ENCODE results near the gene MRPL34. TPM values are rescaled to one million over a fixed set of nuclear protein-coding genes. Genes with fewer than 3 reads are reported as not detected.
A peak's percentile ranks its signal among the peaks of the same experiment; 100 is the strongest.

Gene MRPL34
- total RNA-seq, 1 donor from 2014 or later = 25.9 TPM

DNA sequence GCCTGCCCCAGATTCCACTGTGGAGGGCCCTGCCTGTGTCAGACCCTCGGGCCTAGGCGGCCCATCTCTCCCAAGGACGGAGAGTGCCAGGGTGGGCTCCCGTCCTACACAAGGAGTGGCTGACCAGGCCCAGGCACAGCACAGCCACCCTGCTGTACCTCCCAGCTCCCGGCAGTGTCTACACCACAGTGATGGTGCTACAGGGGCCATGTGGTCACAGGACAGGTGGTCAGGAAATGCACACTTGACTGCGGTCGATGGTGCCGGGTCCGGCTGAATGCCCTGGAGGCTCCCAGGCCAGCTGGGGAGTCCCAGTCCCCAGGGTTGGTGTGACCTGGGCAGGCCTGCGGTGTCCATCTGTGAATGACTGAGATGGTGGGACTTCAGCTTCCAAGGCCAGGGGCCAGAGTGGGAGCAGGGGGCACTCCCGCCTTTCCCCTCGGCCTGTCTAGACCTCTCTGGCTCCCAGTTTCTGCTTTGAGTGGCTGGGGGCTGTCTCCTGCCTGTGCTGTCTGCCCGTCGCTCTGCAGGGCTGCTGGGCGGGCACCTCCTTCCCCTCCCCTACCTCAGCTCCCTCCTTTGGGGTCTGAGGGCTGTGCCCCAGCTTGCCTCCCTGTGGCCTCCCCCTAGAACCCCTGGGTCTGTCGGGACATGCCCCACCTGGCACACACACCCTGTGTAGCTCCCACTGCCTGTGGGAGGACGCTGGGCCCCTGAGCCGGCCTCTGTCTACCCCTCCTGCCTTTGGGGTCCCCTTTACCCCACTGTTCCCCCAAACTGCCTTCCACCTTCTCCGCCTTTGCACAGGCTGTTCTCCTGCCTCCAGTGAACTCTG is 16.2 kb downstream of the MRPL34 start:
- Histone ChIP-seq H3K79me2 (ENCODE audit: low read depth) (no peaks in the 10 kb centered on the region), H3K9me3 (ENCODE audit: low read depth) (no peaks in the 10 kb centered on the region), H3K4me2 (no peak overlapping the region), H4K20me1 (ENCODE audit: low read depth) (peaks cover 6% of the 10 kb centered on the region), H3K4me1 (peaks cover 9% of the 10 kb centered on the region), H2AFZ (replicated peaks) (no peak overlapping the region), H3K9ac (no peak overlapping the region), H3K27ac (peak overlapping the region; percentile 27), H3K4me3 (no peak overlapping the region), H3F3A (ENCODE audit: low read depth) (peaks cover 18% of the 10 kb centered on the region), H3K27me3 (no peaks in the 10 kb centered on the region), H3K36me3 (no peaks in the 10 kb centered on the region)
- no peak for DNase-seq (ENCODE audit: low spot score)
- Mint-ChIP-seq H3K27ac (peak overlapping the region; percentile 74), H3K4me1 (no peaks in the 10 kb centered on the region), H3K27me3 (ENCODE audit: insufficient read depth, low read depth) (peaks cover 4% of the 10 kb centered on the region), H3K9me3 (no peaks in the 10 kb centered on the region), H3K4me3 (peak overlapping the region; percentile 48), H3K36me3 (peaks cover 3% of the 10 kb centered on the region)
- TF ChIP-seq EZH2phosphoT487 (IDR thresholded peaks at IDR 0.05) = no peak

DNA sequence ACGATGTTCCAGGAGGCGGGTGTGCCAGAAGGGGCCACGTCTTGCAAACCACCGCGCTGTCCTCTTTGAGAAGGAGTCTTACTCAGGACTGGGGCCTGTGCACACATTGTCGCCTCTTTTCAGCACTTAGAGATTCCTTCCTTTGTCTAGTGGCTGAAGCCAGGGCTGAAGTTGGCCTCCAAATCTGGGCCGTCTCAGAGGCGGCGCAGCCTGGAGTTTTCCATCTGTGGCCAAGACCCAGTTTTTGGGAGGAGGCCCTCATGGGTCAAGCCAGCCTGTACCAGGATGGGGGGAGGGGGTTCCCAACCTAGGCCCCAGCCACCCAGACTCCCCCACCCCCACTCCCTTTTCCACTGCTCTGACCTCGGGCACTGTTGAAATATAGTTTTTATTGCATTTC is 17.2 kb downstream of the MRPL34 start:
- H3K36me3 ChIP-seq = no peaks in the 10 kb centered on the region
- no peak overlapping the region for H3K9ac ChIP-seq
- peaks cover 28% of the 10 kb centered on the region for H3F3A ChIP-seq (ENCODE audit: low read depth)
- TF ChIP-seq, protein P1, sequence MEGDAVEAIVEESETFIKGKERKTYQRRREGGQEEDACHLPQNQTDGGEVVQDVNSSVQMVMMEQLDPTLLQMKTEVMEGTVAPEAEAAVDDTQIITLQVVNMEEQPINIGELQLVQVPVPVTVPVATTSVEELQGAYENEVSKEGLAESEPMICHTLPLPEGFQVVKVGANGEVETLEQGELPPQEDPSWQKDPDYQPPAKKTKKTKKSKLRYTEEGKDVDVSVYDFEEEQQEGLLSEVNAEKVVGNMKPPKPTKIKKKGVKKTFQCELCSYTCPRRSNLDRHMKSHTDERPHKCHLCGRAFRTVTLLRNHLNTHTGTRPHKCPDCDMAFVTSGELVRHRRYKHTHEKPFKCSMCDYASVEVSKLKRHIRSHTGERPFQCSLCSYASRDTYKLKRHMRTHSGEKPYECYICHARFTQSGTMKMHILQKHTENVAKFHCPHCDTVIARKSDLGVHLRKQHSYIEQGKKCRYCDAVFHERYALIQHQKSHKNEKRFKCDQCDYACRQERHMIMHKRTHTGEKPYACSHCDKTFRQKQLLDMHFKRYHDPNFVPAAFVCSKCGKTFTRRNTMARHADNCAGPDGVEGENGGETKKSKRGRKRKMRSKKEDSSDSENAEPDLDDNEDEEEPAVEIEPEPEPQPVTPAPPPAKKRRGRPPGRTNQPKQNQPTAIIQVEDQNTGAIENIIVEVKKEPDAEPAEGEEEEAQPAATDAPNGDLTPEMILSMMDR (IDR thresholded peaks at IDR 0.05) = no peak
- TF ChIP-seq EZH2 (IDR thresholded peaks at IDR 0.05) = no peak
- no peak for TF ChIP-seq EZH2phosphoT487 (IDR thresholded peaks at IDR 0.05)
- peaks cover 4% of the 10 kb centered on the region for H3K27me3 Mint-ChIP-seq (ENCODE audit: insufficient read depth, low read depth)
- no peak overlapping the region for H3K27ac Mint-ChIP-seq
- no peak overlapping the region for H3K4me3 ChIP-seq
- H3K27ac ChIP-seq = peak overlapping the region; percentile 27
- H3K9me3 ChIP-seq (ENCODE audit: low read depth) = no peaks in the 10 kb centered on the region
- H3K36me3 Mint-ChIP-seq = peaks cover 3% of the 10 kb centered on the region
- peaks cover 6% of the 10 kb centered on the region for H4K20me1 ChIP-seq (ENCODE audit: low read depth)
- DNase-seq (ENCODE audit: low spot score) = no peak
- H3K4me1 Mint-ChIP-seq = peaks cover 4% of the 10 kb centered on the region
- no peaks in the 10 kb centered on the region for H3K79me2 ChIP-seq (ENCODE audit: low read depth)
- peak overlapping the region; percentile 48 for H3K4me3 Mint-ChIP-seq
- H2AFZ ChIP-seq (replicated peaks) = no peak overlapping the region
- no peaks in the 10 kb centered on the region for H3K9me3 Mint-ChIP-seq
- H3K4me2 ChIP-seq = no peak overlapping the region
- peaks cover 15% of the 10 kb centered on the region for H3K4me1 ChIP-seq
- H3K27me3 ChIP-seq = no peaks in the 10 kb centered on the region

DNA sequence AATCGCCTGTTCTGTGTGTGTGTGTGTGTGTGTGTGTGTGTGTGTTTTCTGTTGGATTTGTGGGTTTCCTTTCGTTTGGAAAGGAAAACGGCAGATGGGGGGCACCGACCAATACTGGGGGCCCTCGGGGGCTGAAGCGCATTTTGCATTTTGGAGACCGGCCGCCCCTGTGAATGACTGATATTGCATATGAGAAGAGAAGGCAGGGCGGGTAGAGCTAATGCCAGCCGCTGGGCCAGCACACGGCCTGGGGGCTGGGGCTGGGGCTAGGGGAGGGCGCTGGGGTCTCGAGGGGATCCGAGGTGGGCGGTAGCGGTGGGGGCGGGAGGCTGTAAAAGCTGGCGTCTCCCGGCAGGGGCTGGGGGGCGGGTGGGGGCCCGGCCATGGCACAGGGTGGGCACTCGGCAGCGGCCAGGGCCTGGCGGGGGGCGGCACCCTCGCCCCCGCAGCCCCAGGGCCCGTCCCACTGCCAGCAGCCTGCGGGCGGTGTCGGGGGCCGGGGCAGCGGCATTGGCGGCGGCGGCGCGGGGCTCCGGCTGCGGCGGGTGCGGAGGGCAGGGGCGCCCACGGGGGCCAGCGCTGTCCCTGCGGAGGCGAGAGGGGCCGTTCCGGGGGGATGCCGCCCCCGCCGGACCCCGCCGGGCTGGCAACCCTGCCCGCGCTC is 17.8 kb downstream of the MRPL34 start:
- H3K9ac ChIP-seq = no peak overlapping the region
- peaks cover 2% of the 10 kb centered on the region for H3K27me3 ChIP-seq
- H3K79me2 ChIP-seq (ENCODE audit: low read depth) = no peaks in the 10 kb centered on the region
- H3K4me3 ChIP-seq = no peak overlapping the region
- H3K4me2 ChIP-seq = no peak overlapping the region
- Mint-ChIP-seq H3K9me3 (no peaks in the 10 kb centered on the region), H3K4me3 (no peak overlapping the region), H3K27me3 (ENCODE audit: insufficient read depth, low read depth) (peaks cover 4% of the 10 kb centered on the region), H3K4me1 (peaks cover 5% of the 10 kb centered on the region), H3K27ac (no peak overlapping the region), H3K36me3 (peaks cover 3% of the 10 kb centered on the region)
- H4K20me1 ChIP-seq (ENCODE audit: low read depth) = peaks cover 6% of the 10 kb centered on the region
- DNase-seq (ENCODE audit: low spot score) = no peak
- no peaks in the 10 kb centered on the region for H3K9me3 ChIP-seq (ENCODE audit: low read depth)
- no peak for TF ChIP-seq EZH2 (IDR thresholded peaks at IDR 0.05)
- TF ChIP-seq, protein P1 (IDR thresholded peaks at IDR 0.05) = no peak
- TF ChIP-seq EZH2phosphoT487 (IDR thresholded peaks at IDR 0.05) = no peak
- peak overlapping the region; percentile 27 for H3K27ac ChIP-seq
- H3F3A ChIP-seq (ENCODE audit: low read depth) = peaks cover 34% of the 10 kb centered on the region
- H3K36me3 ChIP-seq = no peaks in the 10 kb centered on the region
- H2AFZ ChIP-seq (replicated peaks) = no peak overlapping the region
- H3K4me1 ChIP-seq = peaks cover 15% of the 10 kb centered on the region

DNA sequence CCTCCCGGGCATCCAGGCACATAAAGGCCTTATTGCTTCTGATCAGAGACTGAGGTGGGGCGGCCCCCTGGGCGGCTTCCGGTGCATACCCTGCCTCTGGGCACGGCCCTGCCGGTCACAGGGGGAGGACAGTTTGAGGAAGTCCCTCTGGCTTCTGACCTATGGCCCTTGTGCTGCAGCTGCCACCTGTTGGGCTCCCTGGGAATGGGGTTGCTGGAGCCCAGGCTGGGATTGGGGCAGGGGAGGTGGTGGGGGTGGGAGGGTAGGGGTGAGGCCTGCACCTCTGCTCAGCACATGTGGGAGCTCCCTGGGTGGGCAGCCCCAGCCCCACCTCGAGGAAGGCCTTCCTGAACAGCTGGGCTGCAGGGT is 18.3 kb downstream of the MRPL34 start:
- Histone ChIP-seq H3K36me3 (no peaks in the 10 kb centered on the region), H3K4me1 (peaks cover 17% of the 10 kb centered on the region), H3F3A (ENCODE audit: low read depth) (peaks cover 39% of the 10 kb centered on the region), H3K9ac (no peak overlapping the region), H3K79me2 (ENCODE audit: low read depth) (no peaks in the 10 kb centered on the region), H3K4me2 (no peak overlapping the region), H3K9me3 (ENCODE audit: low read depth) (no peaks in the 10 kb centered on the region), H2AFZ (replicated peaks) (no peak overlapping the region), H4K20me1 (ENCODE audit: low read depth) (peaks cover 6% of the 10 kb centered on the region), H3K27me3 (peaks cover 7% of the 10 kb centered on the region), H3K4me3 (no peak overlapping the region), H3K27ac (no peak overlapping the region)
- Mint-ChIP-seq H3K27me3 (ENCODE audit: insufficient read depth, low read depth) (peaks cover 4% of the 10 kb centered on the region), H3K27ac (no peak overlapping the region), H3K36me3 (peaks cover 3% of the 10 kb centered on the region), H3K4me3 (no peak overlapping the region), H3K4me1 (peaks cover 5% of the 10 kb centered on the region), H3K9me3 (no peaks in the 10 kb centered on the region)
- no peak for DNase-seq (ENCODE audit: low spot score)
- TF ChIP-seq EZH2phosphoT487 (IDR thresholded peaks at IDR 0.05) (no peak), EZH2 (IDR thresholded peaks at IDR 0.05) (no peak)
- TF ChIP-seq, protein P1 (IDR thresholded peaks at IDR 0.05) = no peak

Data from neural progenitor cell (in vitro differentiated cells).